Raji (cell line): Measurements from ENCODE around the gene MRGPRD.

Experiments used
- POLR2A ChIP-seq: IDR thresholded peaks from 2 replicates; pipeline ENCODE4 v1.6.1; 2011; ENCODE audit warnings: low read depth, low read length, control low read depth; ENCODE audit not compliant: insufficient read depth

The MRGPRD gene

DNA sequence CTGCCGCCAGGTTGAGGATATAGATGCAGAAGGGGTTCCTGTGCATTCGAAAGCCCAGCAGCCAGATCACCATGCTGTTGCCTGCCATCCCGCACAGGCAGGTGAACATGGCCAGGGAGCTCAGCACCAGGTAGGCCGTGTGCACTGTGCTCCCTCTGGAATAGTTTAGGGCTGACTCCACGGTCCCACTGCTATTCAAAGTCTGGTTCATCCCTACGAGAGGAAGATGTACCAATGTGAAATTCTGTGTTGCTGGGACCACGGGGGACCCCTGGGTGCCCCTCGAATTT lies at the start of gene MRGPRD:
TSS of gene MRGPRD (minus strand) at position 211 of the 290 bp plus-strand sequence. CDS start at position 211, 0 bp downstream.
- TF ChIP-seq POLR2A: no peak

GRCh38 chr11:69030301-69030700 lies 49.5 kb upstream of the MRGPRD start:
- TF ChIP-seq POLR2A: no peak

DNA sequence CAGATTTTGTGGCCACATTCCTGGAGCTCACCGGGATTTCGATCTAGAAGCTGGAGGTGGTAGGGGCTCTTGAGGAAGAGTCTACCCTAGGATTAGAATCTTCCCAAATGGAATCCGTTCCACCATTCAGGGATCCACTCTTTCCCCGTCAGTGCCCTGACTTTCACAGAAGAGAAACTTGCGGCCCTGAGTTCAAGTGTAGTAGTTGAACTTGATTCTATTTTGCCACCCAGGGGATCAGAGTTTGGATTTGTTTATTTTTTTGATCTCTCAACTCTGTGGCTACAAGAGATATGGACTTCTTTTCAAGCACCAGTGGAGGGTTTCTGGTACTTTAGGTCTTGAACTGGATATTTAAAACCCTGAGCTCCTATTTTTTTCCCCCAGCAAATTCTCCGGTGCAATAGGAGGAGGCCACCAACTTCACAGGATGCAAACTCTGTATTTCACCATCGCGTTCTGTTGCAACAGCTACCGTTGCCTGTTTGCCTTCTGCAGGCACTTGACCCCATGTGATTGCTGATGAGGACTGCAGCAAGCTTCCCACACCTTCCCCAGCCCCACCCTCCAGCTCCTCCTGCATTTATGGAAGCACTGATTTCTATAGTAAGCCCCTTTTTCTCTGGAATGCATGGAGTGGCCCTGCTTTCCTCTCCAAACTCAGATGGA lies 47.1 kb upstream of the MRGPRD start:
- TF ChIP-seq POLR2A: no peak

- TF ChIP-seq POLR2A: no peak
These were observed 43.7 kb upstream of the MRGPRD start for GRCh38 chr11:69024509-69024908.

- no peak for TF ChIP-seq POLR2A
These were observed 41.5 kb upstream of the MRGPRD start for GRCh38 chr11:69022260-69022659.

DNA sequence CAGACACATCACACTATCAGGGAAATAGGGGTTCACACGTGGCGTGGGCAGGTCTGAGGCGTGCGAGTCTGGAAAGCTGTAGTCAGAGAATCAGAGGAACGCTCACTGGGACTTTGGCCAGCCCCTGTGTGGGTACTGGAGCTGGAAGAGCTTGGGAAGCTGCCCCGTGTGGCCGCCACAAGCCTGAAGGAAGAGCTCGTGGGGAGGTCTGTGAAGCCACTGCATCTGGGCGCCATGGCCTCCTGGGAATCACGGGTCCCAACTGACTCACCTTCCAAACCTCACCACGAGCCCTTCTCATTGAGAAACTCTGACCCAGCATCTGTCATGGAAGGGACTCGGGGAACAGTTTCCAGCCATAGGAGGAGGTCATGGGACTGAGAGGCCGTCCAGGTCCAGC lies 38.1 kb upstream of the MRGPRD start:
- TF ChIP-seq POLR2A: no peak

GRCh38 chr11:69017951-69018350 lies 37.2 kb upstream of the MRGPRD start:
- TF ChIP-seq POLR2A: no peak

DNA sequence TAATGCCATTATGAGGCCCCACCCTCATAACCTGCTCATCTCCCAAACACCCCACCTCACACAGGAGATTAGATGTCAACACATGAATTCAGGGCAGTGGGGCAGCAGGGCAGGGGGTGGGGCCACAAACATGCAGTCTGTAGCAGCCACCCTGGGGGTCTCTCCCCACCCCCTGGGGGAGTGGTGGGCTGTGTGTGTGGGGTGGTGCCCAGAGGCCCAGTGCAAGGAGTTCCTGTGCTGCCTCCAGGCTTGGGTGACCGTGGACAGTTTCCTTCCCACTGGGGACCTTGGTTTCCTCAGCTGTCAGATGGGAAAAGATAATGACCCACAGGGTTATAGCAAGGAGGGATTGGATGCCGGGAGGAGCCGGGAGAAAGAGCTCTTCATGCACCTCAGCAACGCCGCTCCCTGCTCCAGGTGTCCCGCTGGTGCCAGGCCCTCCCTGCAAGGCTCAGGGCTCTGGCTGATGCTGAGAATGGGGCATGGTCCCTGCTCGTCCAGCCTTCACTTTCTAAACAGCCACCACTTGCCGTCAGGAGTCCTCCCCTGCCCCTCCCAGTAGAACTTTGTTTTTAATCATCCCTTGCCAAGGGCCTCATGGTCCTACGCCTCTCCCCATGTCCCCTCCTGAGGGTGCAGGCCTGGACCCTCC lies 34.2 kb upstream of the MRGPRD start:
- TF ChIP-seq POLR2A: no peak

DNA sequence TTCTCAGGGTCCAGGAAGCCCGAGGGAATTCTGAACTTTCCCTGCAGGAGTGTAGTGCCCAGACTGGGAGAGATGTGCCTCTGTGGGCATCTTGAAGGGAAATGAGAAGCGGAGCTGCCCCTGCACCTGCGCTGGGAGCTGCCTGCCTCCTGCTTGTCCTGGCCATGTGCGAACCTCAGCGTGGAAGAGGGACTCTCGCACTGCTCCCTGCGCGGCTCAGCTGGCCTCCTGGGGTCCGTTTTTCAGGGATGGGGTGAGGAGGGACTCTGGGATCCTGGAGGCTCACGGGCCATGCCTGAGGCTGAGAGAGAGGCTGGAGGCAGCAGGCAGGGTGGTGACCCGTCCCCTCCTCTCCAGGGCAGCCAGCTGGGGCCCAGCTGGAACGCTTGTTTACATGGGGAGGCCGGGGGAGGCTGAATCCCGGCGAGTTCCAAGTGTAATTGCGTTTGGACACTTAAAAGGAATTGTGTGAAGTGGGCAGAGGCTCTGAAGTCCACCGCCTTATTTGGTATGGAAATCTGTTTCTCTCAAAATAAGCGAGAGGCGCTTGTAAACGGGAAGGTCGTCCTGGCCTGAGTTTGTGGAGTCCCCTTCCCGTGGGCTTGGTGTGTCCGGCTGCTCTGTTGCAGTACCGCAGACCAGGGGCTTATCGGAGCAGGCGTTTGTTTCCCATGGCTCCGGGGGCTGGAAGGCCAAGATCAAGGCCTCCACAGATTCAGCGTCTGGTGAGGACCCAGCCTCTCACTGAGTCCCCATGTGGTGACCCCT lies 33.5 kb upstream of the MRGPRD start:
- no peak for TF ChIP-seq POLR2A

GRCh38 chr11:69013009-69013951 lies 32.5 kb upstream of the MRGPRD start, which contains the start of gene MRGPRF:
Gene MRGPRF (minus strand): TSS chr11:69013246. CDS start chr11:69009901, 3,345 bp downstream.
- TF ChIP-seq POLR2A: no peak

GRCh38 chr11:69012092-69013008 lies 31.6 kb upstream of the MRGPRD start:
- TF ChIP-seq POLR2A: no peak

DNA sequence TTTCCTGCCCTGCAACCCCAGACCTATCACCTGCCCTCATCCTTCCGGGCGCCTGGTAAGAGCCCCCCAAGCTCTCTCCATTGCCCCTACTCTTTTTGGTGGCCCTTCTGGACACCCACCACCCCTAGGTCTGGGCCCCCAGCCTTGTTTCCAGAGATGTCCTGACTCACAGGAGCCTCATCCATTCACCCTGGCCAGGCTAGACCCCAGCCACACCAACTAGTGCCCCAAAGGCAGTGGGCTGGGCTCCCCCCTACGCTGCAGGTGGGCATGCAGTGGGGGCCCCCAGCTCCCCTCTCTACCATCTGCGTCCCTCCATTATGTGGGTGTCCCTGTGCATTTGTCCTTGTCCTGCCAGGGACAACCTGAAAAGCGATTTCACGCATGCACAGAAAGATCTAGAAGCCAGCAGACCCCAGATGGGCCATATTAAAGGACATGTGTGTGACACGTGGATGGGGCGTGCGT lies 30.9 kb upstream of the MRGPRD start:
- no peak for TF ChIP-seq POLR2A

DNA sequence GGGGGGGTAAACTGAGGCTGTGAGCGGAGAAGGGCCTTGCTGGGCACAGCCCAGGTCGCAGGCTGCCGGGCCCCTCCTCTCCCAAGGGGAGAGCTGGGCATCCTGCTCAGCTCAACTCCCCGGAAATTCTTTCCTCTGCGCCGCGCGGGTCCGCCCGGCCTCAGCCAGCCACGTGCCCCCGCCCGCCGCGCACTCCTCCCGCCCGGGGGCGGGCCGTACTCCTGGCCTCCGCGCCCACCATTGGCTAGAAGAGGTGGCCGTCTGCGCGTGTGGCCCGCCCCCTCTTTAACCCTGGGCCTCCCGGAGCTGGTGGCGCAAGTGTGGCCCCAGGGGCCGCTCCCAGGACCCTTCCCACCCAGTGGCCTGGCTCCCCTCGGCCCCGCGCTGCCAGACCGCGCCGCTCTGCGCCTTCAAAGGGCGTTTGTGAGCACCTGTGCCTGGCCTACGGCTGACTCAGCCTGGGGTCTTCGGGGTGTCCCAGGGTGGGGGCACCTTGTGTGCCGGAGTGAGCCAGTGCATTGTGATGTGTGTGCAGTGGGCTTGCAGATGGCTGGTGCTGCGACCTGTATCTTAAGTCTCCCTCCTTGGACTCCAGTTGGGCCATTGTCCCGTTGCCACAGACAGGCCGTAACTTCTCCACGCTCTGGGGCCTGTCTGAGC lies 30.3 kb upstream of the MRGPRD start:
- TF ChIP-seq POLR2A: no peak
